ENCODE results near the gene CAPZA3. TPM values are rescaled to one million over a fixed set of nuclear protein-coding genes. Genes with fewer than 3 reads are reported as not detected.
"Not testable (repeated sequence)": the region's sequence is repeated elsewhere in the genome, so short reads cannot be mapped to it uniquely, and the experiment has no call there.

CAPZA3 gene
- total RNA-seq, 2 experiments from 2014 or later: not detected

DNA sequence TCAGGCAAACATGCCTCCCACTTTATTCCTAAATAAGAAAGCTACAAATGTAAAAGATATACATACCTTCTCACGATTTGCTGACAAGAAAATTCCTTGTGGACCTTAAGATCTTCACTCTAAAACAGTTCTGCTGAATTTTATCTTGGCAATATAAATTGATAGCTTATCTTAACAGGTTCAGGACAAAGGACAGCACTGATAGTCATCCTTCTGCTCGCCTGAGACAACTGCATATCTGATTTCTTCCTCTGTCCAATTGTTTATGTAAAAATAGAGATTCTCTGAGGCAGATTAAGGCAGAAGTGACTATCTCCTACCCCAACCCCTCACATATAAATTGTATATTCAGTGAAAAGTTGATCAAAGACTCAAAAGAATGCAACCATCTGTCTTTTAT lies 44.9 kb downstream of the CAPZA3 start:
- intact Hi-C loops (cut with DNase I, micrococcal nuclease): no loop called here
- no peak overlapping the region for H3K4me3 ChIP-seq (ENCODE audit: low read length)
- H3K9me3 ChIP-seq (ENCODE audit: control insufficient read depth in 1 of 2, insufficient read depth in 1 of 2, low read length in 2 of 2): peaks cover 0 to 8% of the 10 kb centered on the region in 2 experiments
- TF ChIP-seq CTCF (IDR thresholded peaks at IDR 0.05): no peak
- POLR2A ChIA-PET: no interaction called here
- Mint-ChIP-seq H3K27me3 (no peaks in the 10 kb centered on the region), H3K36me3 (ENCODE audit: low read depth) (no peaks in the 10 kb centered on the region), H3K27ac (no peak overlapping the region), H3K4me3 (no peak overlapping the region), H3K9me3 (peaks cover 23% of the 10 kb centered on the region), H3K4me1 (ENCODE audit: low read depth) (no peaks in the 10 kb centered on the region)
- H3K27ac ChIP-seq (ENCODE audit: low read depth in 1 of 2, low read length in 2 of 2): no peak overlapping the region
- DNase-seq (no peak), ATAC-seq (ENCODE audit: poor library complexity) (no peak)
- H3K36me3 ChIP-seq (ENCODE audit: insufficient read depth, low read length): no peaks in the 10 kb centered on the region
- H3K4me1 ChIP-seq (ENCODE audit: insufficient read depth, low read length): no peaks in the 10 kb centered on the region
- H3K27me3 ChIP-seq (ENCODE audit: control insufficient read depth in 1 of 2, insufficient read depth in 2 of 2, low read length in 2 of 2): no peaks in the 10 kb centered on the region
- CTCF ChIA-PET: no interaction called here

GRCh38 chr12:18785465-18785864 lies 47.5 kb downstream of the CAPZA3 start:
- ATAC-seq (ENCODE audit: poor library complexity); H3K27me3 ChIP-seq (ENCODE audit: control insufficient read depth in 1 of 2, insufficient read depth in 2 of 2, low read length in 2 of 2); H3K36me3 Mint-ChIP-seq (ENCODE audit: low read depth); DNase-seq; POLR2A ChIA-PET; H3K27me3 Mint-ChIP-seq; CTCF ChIA-PET; H3K36me3 ChIP-seq (ENCODE audit: insufficient read depth, low read length); H3K4me3 Mint-ChIP-seq; H3K27ac ChIP-seq (ENCODE audit: low read depth in 1 of 2, low read length in 2 of 2); H3K4me1 Mint-ChIP-seq (ENCODE audit: low read depth); intact Hi-C loops (cut with DNase I, micrococcal nuclease); H3K4me3 ChIP-seq (ENCODE audit: low read length); H3K4me1 ChIP-seq (ENCODE audit: insufficient read depth, low read length); H3K9me3 ChIP-seq (ENCODE audit: control insufficient read depth in 1 of 2, insufficient read depth in 1 of 2, low read length in 2 of 2); H3K27ac Mint-ChIP-seq: not testable (repeated sequence)
- H3K9me3 Mint-ChIP-seq: peaks cover 13% of the 10 kb centered on the region

Other genes with a start within 250 kb of the CAPZA3 start
- not detected for gene PLCZ1, start 107 bp upstream of the CAPZA3 start, total RNA-seq